Stomach (tissue), 9 donors: ENCODE measurements around the gene HOXB6. TPM values are rescaled to one million over a fixed set of nuclear protein-coding genes. Genes with fewer than 3 reads are reported as not detected.

Experiments
- DNase-seq, 2 donors: peaks; one replicate each; pipeline versions ENCODE4 v3.0.0 to v3.0.0-alpha.2; 2013 to 2019
- H3K27ac ChIP-seq, 5 donors: fragments of 200-600 bp in 4 of 5; sonication (generic) in 4 of 5; one replicate each; pipeline ENCODE4 v1.5.1; 2013 to 2019; ENCODE audit warnings: mild to moderate bottlenecking in 1 of 5, moderate library complexity in 1 of 5
- H3K27me3 ChIP-seq, 3 donors: fragments of 200-600 bp; sonication (generic); one replicate each; pipeline ENCODE4 v1.5.1; 2017 to 2019; ENCODE audit warnings: mixed run types in 1 of 3
- H3K36me3 ChIP-seq, 4 donors: fragments of 200-600 bp; sonication (generic); 1 replicate in 3 of 4; 2 replicates in 1 of 4; pipeline ENCODE4 v1.5.1; 2016 to 2019
- H3K4me1 ChIP-seq, 4 donors: fragments of 200-600 bp; sonication (generic); one replicate each; pipeline ENCODE4 v1.5.1; 2016 to 2019
- H3K4me3 ChIP-seq, 4 donors: fragments of 200-600 bp; sonication (generic) in 3 of 4; one replicate each; pipeline ENCODE4 v1.5.1; 2016 to 2019; ENCODE audit warnings: mild to moderate bottlenecking in 1 of 4
- H3K9me3 ChIP-seq, 4 donors: fragments of 200-600 bp; sonication (generic); one replicate each; pipeline ENCODE4 v1.5.1; 2016 to 2019
- CTCF ChIP-seq, 7 experiments: fragments of 450-650 bp in 4 of 7; fragments of 200-600 bp in 3 of 7; sonication (generic) in 3 of 7; IDR thresholded peaks; one replicate each; pipeline ENCODE4 v1.5.1; 2016 to 2019; ENCODE audit warnings: antibody characterized with exemption in 7 of 7, control low read depth in 2 of 7, mild to moderate bottlenecking in 1 of 7
- EP300 ChIP-seq: sonication (generic); formaldehyde crosslinking; IDR thresholded peaks from one replicate; pipeline ENCODE4 v1.6.1; 2017; ENCODE audit warnings: antibody characterized with exemption
- POLR2A ChIP-seq, 4 donors: fragments of 450-650 bp; IDR thresholded peaks; one replicate each; pipeline ENCODE4 v1.6.1; 2016; ENCODE audit warnings: antibody characterized with exemption in 4 of 4, control low read depth in 2 of 4, mild to moderate bottlenecking in 1 of 4, moderate library complexity in 1 of 4
- POLR2AphosphoS5 ChIP-seq, 3 donors: sonication (generic); formaldehyde crosslinking; IDR thresholded peaks; one replicate each; pipeline ENCODE4 v1.6.1; 2016; ENCODE audit warnings: antibody characterized with exemption in 3 of 3
- WGBS, 5 donors: extraction: QIAGEN DNeasy Blood & Tissue Kit in 3 of 5; methylation state at CpG; one replicate each; pipeline versions ENCODE4 v1.1.5 to v1.1.7; 2013 to 2018; 5-methylcytosine and 5-hydroxymethylcytosine counted together
- intact Hi-C: fragments of 100-400 bp; cut with DNase I; formaldehyde crosslinking; loops from one replicate; pipeline ENCODE4 v1.15.1; 2023; ENCODE audit warnings: low total_unique reads
- polyA plus RNA-seq, 3 donors: library from polyadenylated mRNA; stranded (reverse); fragments of 200-250 nt; gene quantifications; one replicate each; pipeline ENCODE4 v1.2.3, GENCODE V29; 2013
- total RNA-seq, 5 donors: library from RNA; depleted of rRNA; stranded (reverse); fragments of >200 nt; gene quantifications; one replicate each; pipeline versions ENCODE4 v1.1.0 to v1.2.3, GENCODE V29; 2014 to 2016
- donor health status: healthy with polysubstance abuse.
- donor health status: Bipolar disorder and iron deficiency.
- donor health status: healthy.

Gene HOXB6
- total and polyA plus RNA-seq, 8 donors, result 4.2 to 150 (median 10.9) TPM

- intact Hi-C loops, result loop anchor here (10.0 kb wide), 1 partner anchor 294 kb away; no protein-coding TSS in a partner anchor
- no peaks in the 10 kb centered on the region for H3K9me3 ChIP-seq
- H3K4me1 ChIP-seq, result peaks cover 23 to 32% (median 26%) of the 10 kb centered on the region in 4 donors
- TF ChIP-seq POLR2AphosphoS5 (IDR thresholded peaks at IDR 0.05), result no peak
- TF ChIP-seq CTCF (IDR thresholded peaks at IDR 0.05), result no peak
- TF ChIP-seq EP300, result no peak
- TF ChIP-seq POLR2A (IDR thresholded peaks at IDR 0.05), result no peak
- H3K36me3 ChIP-seq, result no peaks in the 10 kb centered on the region
- no peak overlapping the region for H3K4me3 ChIP-seq
- 19 to 28% (median 20%) methylated on average over 5 of the region's 5 CpGs for WGBS, 5 donors
- H3K27me3 ChIP-seq, result peaks cover 59 to 100% (median 99%) of the 10 kb centered on the region in 3 donors
- no peak for DNase-seq
- H3K27ac ChIP-seq, result no peak overlapping the region
Observed at GRCh38 chr17:48628649-48629410, 24.0 kb upstream of the HOXB6 start.

- intact Hi-C loops, result loop anchor here (10.0 kb wide), 1 partner anchor 293 kb away; no protein-coding TSS in a partner anchor
- no peaks in the 10 kb centered on the region for H3K36me3 ChIP-seq
- H3K27ac ChIP-seq, result no peak overlapping the region
- peaks cover 23 to 27% (median 23%) of the 10 kb centered on the region in 4 donors for H3K4me1 ChIP-seq
- DNase-seq, result no peak
- H3K27me3 ChIP-seq, result peaks cover 56 to 100% (median 99%) of the 10 kb centered on the region in 3 donors
- 20 to 28% (median 24%) methylated on average over 27 of the region's 27 CpGs for WGBS, 5 donors
- H3K4me3 ChIP-seq, result no peak overlapping the region
- H3K9me3 ChIP-seq, result no peaks in the 10 kb centered on the region
- TF ChIP-seq POLR2AphosphoS5 (IDR thresholded peaks at IDR 0.05) (no peak), POLR2A (IDR thresholded peaks at IDR 0.05) (no peak), EP300 (no peak), CTCF (IDR thresholded peaks at IDR 0.05) (no peak)
Observed at GRCh38 chr17:48627623-48628521, 23.1 kb upstream of the HOXB6 start.

- Histone ChIP-seq H3K4me1 (peaks cover 23 to 27% (median 23%) of the 10 kb centered on the region in 4 donors), H3K9me3 (no peaks in the 10 kb centered on the region), H3K27me3 (peaks cover 56 to 100% (median 99%) of the 10 kb centered on the region in 3 donors), H3K36me3 (no peaks in the 10 kb centered on the region), H3K4me3 (no peak overlapping the region), H3K27ac (no peak overlapping the region)
- TF ChIP-seq EP300, result no peak
- TF ChIP-seq POLR2AphosphoS5 (IDR thresholded peaks at IDR 0.05), result no peak
- TF ChIP-seq CTCF (IDR thresholded peaks at IDR 0.05), result no peak
- no peak for TF ChIP-seq POLR2A (IDR thresholded peaks at IDR 0.05)
- DNase-seq, result no peak
- intact Hi-C loops, result loop anchor here (10.0 kb wide), 1 partner anchor 292 kb away; no protein-coding TSS in a partner anchor
- 15 to 20% (median 17%) methylated on average over 5 of the region's 5 CpGs for WGBS, 5 donors
Observed at GRCh38 chr17:48627118-48627597, 22.4 kb upstream of the HOXB6 start.
